SK-N-SH (cell line): ENCODE results near the gene TMX4.

Experiments used
- CTCF ChIP-seq: fragments of 200-600 bp; sonication (generic); IDR thresholded peaks from 2 replicates; pipeline ENCODE4 v1.6.1; 2017; ENCODE audit warnings: antibody characterized with exemption, mild to moderate bottlenecking, moderate library complexity
- EP300 ChIP-seq, 2 experiments: IDR thresholded peaks; 2 replicates each; pipeline versions ENCODE4 v1.4.0 to v1.6.1; 2012; ENCODE audit warnings: borderline replicate concordance in 1 of 2, low read depth in 1 of 2, low read length in 1 of 2
- GABPA ChIP-seq: IDR thresholded peaks from 2 replicates; pipeline ENCODE4 v1.4.0; 2012; ENCODE audit warnings: low read depth, mild to moderate bottlenecking
- JUND ChIP-seq: IDR thresholded peaks from 2 replicates; pipeline ENCODE4 v1.4.0; 2012
- MEF2A ChIP-seq: IDR thresholded peaks from 2 replicates; pipeline ENCODE4 v1.4.0; 2012; ENCODE audit warnings: low read depth, borderline replicate concordance
- NRF1 ChIP-seq: IDR thresholded peaks from 2 replicates; pipeline ENCODE4 v1.6.1; 2012; ENCODE audit warnings: low read depth, mild to moderate bottlenecking, low read length
- POLR2AphosphoS5 ChIP-seq: IDR thresholded peaks from 2 replicates; pipeline ENCODE4 v1.6.1; 2012; ENCODE audit warnings: low read depth, low read length
- RXRA ChIP-seq: IDR thresholded peaks from 2 replicates; pipeline ENCODE4 v1.4.0; 2012; ENCODE audit warnings: low read depth, mild to moderate bottlenecking, borderline replicate concordance
- SIN3A ChIP-seq: IDR thresholded peaks from 2 replicates; pipeline ENCODE4 v1.6.1; 2012; ENCODE audit warnings: low read depth, mild to moderate bottlenecking, low read length, moderate library complexity, borderline replicate concordance
- SMC3 ChIP-seq: IDR thresholded peaks from 2 replicates; pipeline ENCODE4 v1.6.1; 2012; ENCODE audit warnings: low read depth, low read length, improper control_type of control experiment
- YY1 ChIP-seq: IDR thresholded peaks from 2 replicates; pipeline ENCODE4 v1.4.0; 2012; ENCODE audit warnings: low read depth, mild to moderate bottlenecking

DNA sequence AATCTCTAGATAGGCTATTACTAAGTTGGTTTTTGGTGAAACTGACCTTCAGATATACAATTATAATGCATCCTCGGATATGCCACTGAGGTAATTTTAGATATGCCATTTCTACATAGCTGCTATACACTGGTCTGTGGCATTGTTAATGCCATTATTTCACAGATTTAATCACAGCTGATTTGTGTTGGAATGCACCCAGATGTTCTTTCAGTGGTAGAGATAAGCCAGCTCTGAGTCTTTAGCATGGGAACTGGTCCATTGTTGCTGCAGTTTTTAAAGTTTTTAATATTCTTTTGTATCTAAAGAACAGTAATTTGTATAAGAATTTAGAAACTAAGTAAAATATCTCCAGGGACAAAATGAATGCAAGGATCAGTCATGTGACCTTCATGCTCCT, 6.8 kb downstream of the TMX4 start:
- TF ChIP-seq CTCF (no peak), SMC3 (no peak; the same call in 1 of the 2 replicates), JUND (no peak), POLR2AphosphoS5 (no peak), MEF2A (no peak), YY1 (no peak), NRF1 (no peak), EP300 (IDR thresholded peaks at IDR 0.05; ENCODE audit: borderline replicate concordance in 1 of 2, low read depth in 1 of 2, low read length in 1 of 2) (peak in 1 of 2 experiments; percentile 56; a peak in 1 of 4 replicates), GABPA (no peak), RXRA (no peak), SIN3A (no peak)
